ENCODE measurements around the gene SDK1.

DNA sequence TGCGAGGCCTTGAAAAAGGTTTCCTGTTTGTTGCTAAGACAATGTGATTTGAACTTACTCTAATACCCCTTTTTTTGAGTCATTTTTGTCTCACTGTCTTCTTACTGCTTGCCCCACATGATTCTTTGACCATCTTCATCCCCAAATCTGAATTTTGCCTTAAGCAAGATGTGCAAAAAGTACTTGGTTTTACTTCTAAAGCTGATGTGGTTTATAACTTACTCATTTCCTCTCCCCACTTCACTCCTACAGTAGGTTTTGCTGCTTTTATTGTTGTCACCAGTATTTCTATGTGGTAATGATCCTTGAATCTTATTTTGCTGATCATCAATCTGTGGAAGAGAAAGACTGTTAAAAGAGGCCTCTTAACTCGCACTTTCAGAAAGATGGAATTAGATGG is 396.4 kb downstream of the SDK1 start:
- TF ChIP-seq, protein P1, sequence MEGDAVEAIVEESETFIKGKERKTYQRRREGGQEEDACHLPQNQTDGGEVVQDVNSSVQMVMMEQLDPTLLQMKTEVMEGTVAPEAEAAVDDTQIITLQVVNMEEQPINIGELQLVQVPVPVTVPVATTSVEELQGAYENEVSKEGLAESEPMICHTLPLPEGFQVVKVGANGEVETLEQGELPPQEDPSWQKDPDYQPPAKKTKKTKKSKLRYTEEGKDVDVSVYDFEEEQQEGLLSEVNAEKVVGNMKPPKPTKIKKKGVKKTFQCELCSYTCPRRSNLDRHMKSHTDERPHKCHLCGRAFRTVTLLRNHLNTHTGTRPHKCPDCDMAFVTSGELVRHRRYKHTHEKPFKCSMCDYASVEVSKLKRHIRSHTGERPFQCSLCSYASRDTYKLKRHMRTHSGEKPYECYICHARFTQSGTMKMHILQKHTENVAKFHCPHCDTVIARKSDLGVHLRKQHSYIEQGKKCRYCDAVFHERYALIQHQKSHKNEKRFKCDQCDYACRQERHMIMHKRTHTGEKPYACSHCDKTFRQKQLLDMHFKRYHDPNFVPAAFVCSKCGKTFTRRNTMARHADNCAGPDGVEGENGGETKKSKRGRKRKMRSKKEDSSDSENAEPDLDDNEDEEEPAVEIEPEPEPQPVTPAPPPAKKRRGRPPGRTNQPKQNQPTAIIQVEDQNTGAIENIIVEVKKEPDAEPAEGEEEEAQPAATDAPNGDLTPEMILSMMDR (IDR thresholded peaks at IDR 0.05), result no peak
- TF ChIP-seq POLR2A (IDR thresholded peaks at IDR 0.05), result no peak

Data from body of pancreas (tissue), 4 donors.